Measurements from ENCODE around the gene PTPN5.

GRCh38 chr11:18750944-18751343 is 40.7 kb downstream of the PTPN5 start:
- TF ChIP-seq CTCF (IDR thresholded peaks at IDR 0.05; ENCODE audit: low read length) (no peak), EZH2 (optimal IDR thresholded peaks at IDR 0.05; ENCODE audit: low read depth, low read length) (no peak), EZH2phosphoT487 (IDR thresholded peaks at IDR 0.05; ENCODE audit: low read length) (no peak)
